ENCODE results near the gene ZFYVE16. TPM values are rescaled to one million over a fixed set of nuclear protein-coding genes. Genes with fewer than 3 reads are reported as not detected.

ZFYVE16 gene
- polyA plus RNA-seq, 2 of the 4 experiments (the other 2 are of a cell fraction) = 16.4 to 26.2 TPM

- Histone ChIP-seq H3K4me3 (no peak overlapping the region), H3K4me2 (no peak overlapping the region), H3K4me1 (no peaks in the 10 kb centered on the region), H3K27ac (no peak overlapping the region), H3K9me3 (no peaks in the 10 kb centered on the region)
- CTCF ChIA-PET = no interaction called here
- DNase-seq (ENCODE audit: low read depth in 1 of 2, low spot score in 1 of 2) (no peak), ATAC-seq (no peak), FAIRE-seq (no peak)
- 91% methylated on average over 3 of the region's 3 CpGs for WGBS (ENCODE audit: missing lambda C conversion rate)
- POLR2A ChIA-PET = no interaction called here
- no peak for TF ChIP-seq HDAC2 (IDR thresholded peaks at IDR 0.05)
- TF ChIP-seq CHD4 (IDR thresholded peaks at IDR 0.05; ENCODE audit: borderline replicate concordance) = no peak
- TF ChIP-seq CTCF (IDR thresholded peaks at IDR 0.05) = no peak
- no peak for TF ChIP-seq E2F6 (IDR thresholded peaks at IDR 0.05; ENCODE audit: borderline replicate concordance, low read depth)
- TF ChIP-seq CBX8 (IDR thresholded peaks at IDR 0.05) = no peak
- TF ChIP-seq ZSCAN20 (CRISPR knock-in tag; IDR thresholded peaks at IDR 0.05) = no peak
- TF ChIP-seq EHF (CRISPR knock-in tag; IDR thresholded peaks at IDR 0.05) = no peak
- no peak for TF ChIP-seq HOXB13 (CRISPR knock-in tag; IDR thresholded peaks at IDR 0.05; ENCODE audit: low read depth)
- no peak for TF ChIP-seq NPAS2 (CRISPR knock-in tag; IDR thresholded peaks at IDR 0.05; ENCODE audit: borderline replicate concordance)
- no peak for TF ChIP-seq FOXS1 (CRISPR knock-in tag; IDR thresholded peaks at IDR 0.05)
- no peak for TF ChIP-seq GATA3 (IDR thresholded peaks at IDR 0.05; ENCODE audit: borderline replicate concordance)
- TF ChIP-seq RNF2 (IDR thresholded peaks at IDR 0.05; ENCODE audit: borderline replicate concordance, low read depth) = no peak
- no peak for TF ChIP-seq CEBPB (IDR thresholded peaks at IDR 0.05)
Observed at GRCh38 chr5:80437326-80437725, 29.5 kb downstream of the ZFYVE16 start.

DNA sequence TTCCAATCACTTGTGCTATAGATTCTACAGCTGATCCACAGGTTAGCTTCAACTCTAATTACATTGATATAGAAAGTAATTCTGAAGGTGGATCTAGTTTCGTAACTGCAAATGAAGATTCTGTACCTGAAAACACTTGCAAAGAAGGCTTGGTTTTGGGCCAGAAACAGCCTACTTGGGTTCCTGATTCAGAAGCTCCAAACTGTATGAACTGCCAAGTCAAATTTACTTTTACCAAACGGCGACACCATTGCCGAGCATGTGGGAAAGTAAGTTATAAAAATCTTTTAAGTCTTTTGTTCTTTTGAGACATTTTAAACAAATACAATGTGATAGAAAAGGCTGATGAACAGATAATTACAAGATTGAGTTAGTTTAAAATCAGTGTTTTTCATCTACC, 30.9 kb downstream of the ZFYVE16 start:
- FAIRE-seq (no peak), DNase-seq (ENCODE audit: low read depth in 1 of 2, low spot score in 1 of 2) (no peak), ATAC-seq (no peak)
- Histone ChIP-seq H3K4me1 (no peaks in the 10 kb centered on the region), H3K4me3 (no peak overlapping the region), H3K9me3 (no peaks in the 10 kb centered on the region), H3K4me2 (no peak overlapping the region), H3K27ac (no peak overlapping the region)
- no peak for TF ChIP-seq HOXB13 (CRISPR knock-in tag; IDR thresholded peaks at IDR 0.05; ENCODE audit: low read depth)
- TF ChIP-seq CHD4 (IDR thresholded peaks at IDR 0.05; ENCODE audit: borderline replicate concordance) = no peak
- TF ChIP-seq JUN (IDR thresholded peaks at IDR 0.05) = no peak
- TF ChIP-seq BHLHE40 (IDR thresholded peaks at IDR 0.05; ENCODE audit: low read depth, low read length) = no peak
- no peak for TF ChIP-seq EP300 (IDR thresholded peaks at IDR 0.05)
- TF ChIP-seq MAFK (IDR thresholded peaks at IDR 0.05; ENCODE audit: partially characterized antibody) = no peak
- TF ChIP-seq EHF (CRISPR knock-in tag; IDR thresholded peaks at IDR 0.05) = no peak
- TF ChIP-seq CTCF (IDR thresholded peaks at IDR 0.05) = no peak
- no peak for TF ChIP-seq REST (IDR thresholded peaks at IDR 0.05)
- no peak for TF ChIP-seq RARB (CRISPR knock-in tag; IDR thresholded peaks at IDR 0.05)
- TF ChIP-seq KDM5A (IDR thresholded peaks at IDR 0.05) = no peak
- TF ChIP-seq KDM1A (IDR thresholded peaks at IDR 0.05; ENCODE audit: low read depth) = no peak
- no peak for TF ChIP-seq JUNB (IDR thresholded peaks at IDR 0.05)
- POLR2A ChIA-PET = no interaction called here
- CTCF ChIA-PET = no interaction called here
- WGBS (ENCODE audit: missing lambda C conversion rate) = 86% methylated on average over 4 of the region's 4 CpGs
